ENCODE measurements around the gene AMBRA1.

Gene AMBRA1

DNA sequence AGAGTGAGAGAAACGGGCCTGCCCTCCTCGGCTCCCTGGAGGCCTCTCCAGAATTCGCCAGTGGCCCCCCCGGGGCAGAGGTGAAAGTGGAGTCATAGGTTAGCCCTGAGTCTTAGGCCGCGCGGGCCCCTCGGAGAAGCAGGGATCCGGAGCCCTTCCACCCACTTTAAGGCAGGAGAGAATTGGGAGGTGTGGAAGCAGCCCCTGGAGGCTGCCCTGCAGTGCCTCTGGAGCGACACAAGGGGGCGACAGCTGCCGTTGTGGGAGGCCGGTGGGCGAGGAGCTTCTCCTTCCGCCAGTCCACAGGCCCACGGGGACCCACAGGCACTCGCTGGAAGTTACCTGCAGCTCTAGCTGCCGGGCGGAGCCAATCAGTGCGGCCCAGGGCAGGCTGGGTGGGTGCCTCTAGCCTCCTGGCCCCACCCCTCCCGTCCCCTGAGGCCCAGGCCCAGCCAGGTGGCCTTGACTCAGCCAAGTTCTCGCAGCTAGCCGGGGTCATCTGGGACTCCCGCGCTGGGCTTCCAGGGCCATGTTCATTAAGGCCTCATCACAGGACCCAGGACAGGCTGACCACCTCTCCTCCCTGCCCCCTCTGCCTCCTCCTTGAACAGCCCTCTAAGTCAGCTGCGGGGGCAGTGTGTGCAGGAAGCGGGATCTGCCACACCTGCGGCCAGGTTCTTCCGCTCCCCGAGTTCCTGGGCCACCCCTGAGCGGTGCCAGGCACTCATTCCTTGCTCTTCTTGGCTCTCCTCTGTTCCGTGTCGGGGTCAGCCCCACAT is 241.6 kb downstream of the AMBRA1 start:
- in situ Hi-C loops (cut with MboI; ENCODE audit: low pct_unique_long_range_greater_than_20kb, low sequenced_read_pairs): loop anchor here (25.0 kb wide), 1 partner anchor 810 kb away; no protein-coding TSS in a partner anchor

DNA sequence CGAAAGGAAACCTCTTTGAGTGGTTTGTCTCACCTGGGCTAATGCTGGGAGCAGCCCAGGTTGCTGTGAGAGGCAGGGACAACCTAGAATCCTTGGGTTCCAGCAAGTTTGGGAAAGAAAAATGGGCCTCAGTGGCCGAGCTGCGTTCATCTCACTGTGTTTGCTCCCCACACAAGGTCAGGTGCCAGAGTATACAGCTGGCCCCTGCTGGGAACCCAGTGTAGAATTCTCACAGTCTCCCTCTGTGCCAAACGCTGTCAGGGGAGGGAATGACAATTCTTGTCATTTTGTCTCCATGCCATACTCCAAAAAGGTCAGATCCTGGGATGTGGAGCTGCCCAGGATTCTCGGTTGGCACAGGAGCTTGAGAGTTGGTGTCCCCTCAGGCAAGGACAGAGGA is 242.2 kb downstream of the AMBRA1 start:
- in situ Hi-C loops (cut with MboI; ENCODE audit: low pct_unique_long_range_greater_than_20kb, low sequenced_read_pairs): loop anchor here (25.0 kb wide), 1 partner anchor 811 kb away; no protein-coding TSS in a partner anchor
- no peak for DNase-seq

More for the DNA sequence above, 241.6 kb downstream of the AMBRA1 start:
- DNase-seq: peak; percentile 86

DNA sequence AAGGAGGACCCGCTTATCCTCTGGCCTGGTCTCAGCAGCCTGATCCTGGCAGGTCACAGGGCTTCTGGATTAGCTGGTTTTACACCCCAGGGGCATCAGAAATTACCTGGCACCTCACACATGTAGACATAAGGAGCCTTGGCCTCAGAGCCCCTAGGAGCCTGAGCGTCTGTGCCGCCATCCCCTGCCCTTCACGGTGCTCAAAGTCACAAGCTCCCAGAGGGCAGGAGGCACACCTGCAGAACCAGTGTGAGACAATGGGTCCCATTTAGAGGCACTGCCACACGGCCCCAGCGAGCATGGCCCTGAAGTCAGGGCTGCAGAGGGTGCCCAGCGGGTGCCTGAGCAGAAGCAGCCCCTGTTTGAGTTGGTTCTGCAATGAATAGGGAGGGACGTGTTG is 242.7 kb downstream of the AMBRA1 start:
- in situ Hi-C loops (cut with MboI; ENCODE audit: low pct_unique_long_range_greater_than_20kb, low sequenced_read_pairs): loop anchor here (25.0 kb wide), 1 partner anchor 811 kb away; no protein-coding TSS in a partner anchor

DNA sequence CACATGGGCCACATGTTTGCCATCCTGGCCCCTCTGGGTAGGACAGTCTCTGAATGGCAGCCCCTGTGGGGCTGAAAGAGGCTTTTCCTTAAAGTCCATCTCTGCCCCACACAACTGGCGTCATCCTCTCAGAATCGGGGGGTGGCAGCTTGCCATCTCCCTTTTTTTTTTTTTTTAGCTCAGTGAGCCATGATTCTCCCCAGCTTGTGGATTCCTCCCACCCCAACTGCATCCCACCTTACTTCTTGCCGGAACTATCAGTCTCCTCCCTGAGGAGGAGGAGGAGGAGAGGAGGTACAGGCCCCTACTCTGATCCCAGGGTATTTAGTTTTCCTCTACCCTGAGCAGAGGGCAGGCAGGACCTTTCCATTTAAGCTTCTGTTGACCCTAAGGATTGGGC is 243.1 kb downstream of the AMBRA1 start:
- in situ Hi-C loops (cut with MboI; ENCODE audit: low pct_unique_long_range_greater_than_20kb, low sequenced_read_pairs): loop anchor here (25.0 kb wide), 1 partner anchor 812 kb away; no protein-coding TSS in a partner anchor
- DNase-seq: no peak

More for the DNA sequence above, 242.7 kb downstream of the AMBRA1 start:
- DNase-seq: no peak

DNA sequence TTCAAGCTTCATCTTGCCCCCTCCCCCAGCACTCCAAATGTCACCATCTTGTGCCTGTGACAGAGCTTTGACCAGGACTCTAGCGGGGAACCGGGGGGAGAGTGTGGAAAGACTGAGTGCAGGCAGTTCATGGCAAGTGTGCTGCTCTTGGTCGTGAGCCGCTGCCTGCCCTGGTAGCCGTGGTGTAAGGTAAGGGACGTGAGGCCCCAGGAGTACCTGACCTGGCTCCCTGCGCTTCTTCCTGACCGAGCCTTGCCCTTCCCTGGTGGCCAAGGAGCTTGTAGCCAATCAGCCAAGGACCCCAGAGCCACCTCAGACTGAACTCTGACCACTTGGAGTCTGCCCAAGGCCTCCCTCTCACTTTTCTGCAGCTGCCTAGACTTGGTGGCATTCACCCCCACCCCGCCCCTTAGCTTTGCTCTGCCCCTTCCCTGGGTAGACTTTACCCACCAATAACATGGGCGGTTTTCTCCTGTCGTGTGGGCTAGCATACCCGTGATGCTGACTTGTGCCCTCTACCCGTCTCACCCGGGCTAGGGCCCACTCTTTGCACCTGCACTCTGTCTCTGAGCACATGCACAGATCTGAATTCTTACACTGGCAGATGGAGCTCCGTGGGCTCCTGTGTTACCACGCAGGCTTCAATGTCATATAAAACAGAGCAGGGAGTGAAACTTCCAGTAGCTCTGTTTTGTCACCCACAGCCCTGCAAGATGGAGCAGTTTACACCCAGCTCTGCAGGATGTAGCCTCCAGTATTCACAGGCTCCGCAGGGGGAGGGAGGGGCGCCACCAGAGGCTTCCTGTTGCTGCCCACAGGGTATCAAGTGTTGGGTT is 245.0 kb downstream of the AMBRA1 start:
- DNase-seq: peak; percentile 32
- in situ Hi-C loops (cut with MboI; ENCODE audit: low pct_unique_long_range_greater_than_20kb, low sequenced_read_pairs): no loop called here

DNA sequence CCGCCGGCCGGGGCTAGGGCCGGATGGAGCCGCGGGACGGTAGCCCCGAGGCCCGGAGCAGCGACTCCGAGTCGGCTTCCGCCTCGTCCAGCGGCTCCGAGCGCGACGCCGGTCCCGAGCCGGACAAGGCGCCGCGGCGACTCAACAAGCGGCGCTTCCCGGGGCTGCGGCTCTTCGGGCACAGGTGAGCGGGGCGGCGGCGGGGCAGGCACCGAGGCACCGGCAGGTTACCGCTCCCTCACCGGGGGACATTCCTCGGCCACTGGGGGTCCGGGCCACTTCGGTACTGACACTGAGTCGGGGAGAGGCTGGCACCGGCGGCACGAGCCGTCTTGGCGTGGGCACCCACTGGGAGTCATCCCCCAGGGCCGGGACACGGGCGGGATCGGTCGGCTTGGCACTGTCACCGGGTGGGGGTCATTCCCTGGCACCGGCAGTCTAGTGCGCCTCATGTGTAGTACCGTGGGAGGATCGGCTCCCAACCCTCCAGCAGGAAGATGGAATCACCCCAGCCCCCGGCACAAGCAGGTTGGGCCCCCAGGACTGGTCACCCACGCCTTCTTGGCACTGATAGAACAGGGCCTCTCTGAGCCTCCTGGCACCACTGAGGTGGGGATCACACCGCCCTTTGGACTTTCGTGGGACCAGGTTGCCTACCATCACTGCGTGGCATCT is 246.0 kb downstream of the AMBRA1 start:
- in situ Hi-C loops (cut with MboI; ENCODE audit: low pct_unique_long_range_greater_than_20kb, low sequenced_read_pairs): no loop called here
- no peak for DNase-seq

DNA sequence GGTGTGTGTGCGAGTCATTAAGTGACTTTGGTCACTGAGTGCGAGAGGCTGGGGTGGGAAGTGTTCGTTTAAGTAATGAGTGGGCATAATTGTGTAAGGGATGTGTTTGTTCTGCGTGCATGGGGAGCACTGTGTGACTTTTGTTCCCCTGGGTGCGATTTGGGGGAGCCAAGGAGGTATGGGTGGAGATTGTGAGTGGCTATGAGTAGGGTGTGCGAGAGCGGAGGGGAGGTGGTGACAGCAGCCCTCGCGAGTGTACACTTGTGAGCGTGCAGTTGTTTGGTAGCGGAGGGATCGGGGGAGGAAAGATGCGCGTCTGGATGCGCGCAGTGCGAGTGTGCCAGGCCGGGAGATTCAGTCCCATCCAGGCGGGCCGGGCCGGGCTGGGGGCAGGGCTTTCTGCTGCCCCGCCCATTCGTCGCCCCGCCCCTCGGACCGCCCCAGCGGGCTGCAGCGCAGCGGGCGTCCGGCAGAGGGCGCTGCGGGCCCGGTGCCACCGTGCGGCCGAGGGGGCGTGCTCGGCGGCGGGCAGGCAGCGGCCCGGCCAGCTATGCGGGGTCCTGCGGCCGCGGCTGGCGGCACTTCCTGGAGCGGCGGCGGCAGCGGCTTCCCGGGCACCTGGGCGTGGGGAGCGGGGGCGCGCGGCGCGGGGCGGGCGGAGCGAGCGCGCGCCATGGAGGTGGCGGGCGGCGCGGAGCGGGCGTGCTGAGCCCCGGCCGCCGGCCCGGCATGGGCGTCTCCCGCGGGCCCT is 246.8 kb downstream of the AMBRA1 start, which contains the start of gene DGKZ:
Gene DGKZ (plus strand): TSS at position 578 of the 751 bp plus-strand sequence. CDS start 197 bp downstream, outside the sequence.
- DNase-seq: peak; percentile 88
- in situ Hi-C loops (cut with MboI; ENCODE audit: low pct_unique_long_range_greater_than_20kb, low sequenced_read_pairs): no loop called here
